Adrenal gland (tissue), 5 donors: ENCODE data around the gene TNFRSF1B.

Source experiments
- POLR2A ChIP-seq, 2 donors: fragments of 450-650 bp; IDR thresholded peaks; one replicate each; pipeline ENCODE4 v1.6.1; 2017; ENCODE audit warnings: antibody characterized with exemption in 2 of 2, mild to moderate bottlenecking in 2 of 2, moderate library complexity in 1 of 2
- TF ChIP-seq, protein P1 (sequence below), 6 experiments: fragments of 450-650 bp in 4 of 6; fragments of 200-600 bp in 2 of 6; sonication (generic) in 1 of 6; IDR thresholded peaks; 1 replicate in 5 of 6; 2 replicates in 1 of 6; pipeline versions ENCODE4 v1.5.1 to v1.8.0; 2016 to 2021; ENCODE audit warnings: antibody characterized with exemption in 6 of 6, mild to moderate bottlenecking in 2 of 6, moderate library complexity in 1 of 6
- donor health status: DM: no; HTN: no; CAD: no.

DNA sequence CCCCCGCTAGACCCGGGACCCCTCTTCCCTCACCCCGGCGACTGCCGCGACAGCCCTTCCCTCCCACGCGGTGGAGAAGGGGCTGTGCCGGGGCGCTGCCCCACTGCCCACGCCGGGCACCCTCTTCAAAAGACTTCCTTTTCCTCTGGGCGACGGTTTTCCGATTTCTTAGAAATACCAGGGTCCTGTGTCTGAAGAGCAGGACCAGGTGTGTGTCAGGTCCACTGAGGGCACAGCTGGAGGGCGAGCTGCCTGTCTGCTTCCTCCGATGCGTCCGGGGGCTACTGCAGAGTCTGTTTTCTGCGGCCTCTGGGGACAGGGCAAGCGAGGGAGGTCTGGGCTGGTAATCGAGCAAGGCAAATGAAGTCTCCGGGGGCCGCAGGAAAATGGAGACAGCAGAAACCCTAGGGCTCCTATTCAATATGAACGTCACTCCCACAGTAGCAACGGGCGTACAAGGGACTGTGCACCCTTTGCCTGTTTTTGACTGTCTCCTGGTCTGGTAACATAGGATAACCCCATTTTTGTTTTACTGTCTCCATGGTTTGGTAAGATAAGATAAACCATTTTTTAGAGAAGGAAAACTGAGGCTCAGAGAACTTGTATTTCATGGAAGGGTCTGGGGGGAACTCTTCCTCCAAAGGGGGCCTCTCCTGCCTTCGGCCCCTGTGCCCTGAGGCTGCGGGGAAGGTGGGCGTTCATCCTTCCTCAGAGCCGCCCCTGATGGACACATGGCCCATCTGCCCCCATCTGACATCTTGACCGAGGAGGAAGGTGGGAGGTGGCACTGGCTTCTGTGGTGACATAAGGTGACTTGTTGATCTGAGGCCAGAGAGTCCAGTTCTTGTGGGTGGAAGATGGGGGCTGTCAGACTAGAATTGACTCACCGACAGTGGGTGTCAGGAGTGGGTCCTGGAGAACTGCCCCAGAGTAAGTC is 970 bp downstream of the TNFRSF1B start:
- TF ChIP-seq, protein P1, sequence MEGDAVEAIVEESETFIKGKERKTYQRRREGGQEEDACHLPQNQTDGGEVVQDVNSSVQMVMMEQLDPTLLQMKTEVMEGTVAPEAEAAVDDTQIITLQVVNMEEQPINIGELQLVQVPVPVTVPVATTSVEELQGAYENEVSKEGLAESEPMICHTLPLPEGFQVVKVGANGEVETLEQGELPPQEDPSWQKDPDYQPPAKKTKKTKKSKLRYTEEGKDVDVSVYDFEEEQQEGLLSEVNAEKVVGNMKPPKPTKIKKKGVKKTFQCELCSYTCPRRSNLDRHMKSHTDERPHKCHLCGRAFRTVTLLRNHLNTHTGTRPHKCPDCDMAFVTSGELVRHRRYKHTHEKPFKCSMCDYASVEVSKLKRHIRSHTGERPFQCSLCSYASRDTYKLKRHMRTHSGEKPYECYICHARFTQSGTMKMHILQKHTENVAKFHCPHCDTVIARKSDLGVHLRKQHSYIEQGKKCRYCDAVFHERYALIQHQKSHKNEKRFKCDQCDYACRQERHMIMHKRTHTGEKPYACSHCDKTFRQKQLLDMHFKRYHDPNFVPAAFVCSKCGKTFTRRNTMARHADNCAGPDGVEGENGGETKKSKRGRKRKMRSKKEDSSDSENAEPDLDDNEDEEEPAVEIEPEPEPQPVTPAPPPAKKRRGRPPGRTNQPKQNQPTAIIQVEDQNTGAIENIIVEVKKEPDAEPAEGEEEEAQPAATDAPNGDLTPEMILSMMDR (IDR thresholded peaks at IDR 0.05) = no peak
- no peak for TF ChIP-seq POLR2A (IDR thresholded peaks at IDR 0.05)
